Neural crest cell (in vitro differentiated cells): ENCODE measurements around the gene ENOSF1. TPM values are rescaled to one million over a fixed set of nuclear protein-coding genes. Genes with fewer than 3 reads are reported as not detected.

Source experiments
- DNase-seq: peaks from one replicate; pipeline ENCODE4 v3.0.0; 2021; ENCODE audit warnings: low read depth, mixed read lengths, low spot score
- H3K27ac Mint-ChIP-seq: one replicate; pipeline ENCODE4 v1.8.0; 2021; ENCODE audit warnings: mild to moderate bottlenecking, mixed read lengths; ENCODE audit not compliant: unreplicated experiment
- H3K27me3 Mint-ChIP-seq: 2 replicates; pipeline ENCODE4 v1.8.0; 2021; ENCODE audit warnings: low read depth, mild to moderate bottlenecking, mixed read lengths
- H3K36me3 Mint-ChIP-seq: 2 replicates; pipeline ENCODE4 v1.8.0; 2021; ENCODE audit warnings: low read depth, mild to moderate bottlenecking, mixed read lengths
- H3K4me1 Mint-ChIP-seq: 2 replicates; pipeline ENCODE4 v1.8.0; 2021; ENCODE audit warnings: mixed read lengths
- H3K4me3 Mint-ChIP-seq: one replicate; pipeline ENCODE4 v1.8.0; 2021; ENCODE audit warnings: mild to moderate bottlenecking, mixed read lengths
- H3K9me3 Mint-ChIP-seq: 2 replicates; pipeline ENCODE4 v1.8.0; 2021; ENCODE audit warnings: mixed read lengths
- total RNA-seq: library from RNA; stranded (reverse); gene quantifications from 2 replicates; pipeline ENCODE4 v1.2.1, GENCODE V29; 2021
- TF ChIP-seq, protein P1 (sequence below): fragments of 200-600 bp; sonication (generic); conservative IDR thresholded peaks from 2 replicates; pipeline ENCODE4 v1.5.0; 2021; ENCODE audit warnings: antibody characterized with exemption, mild to moderate bottlenecking

The ENOSF1 gene
- total RNA-seq, 1 donor from 2014 or later, result 78.6 TPM

DNA sequence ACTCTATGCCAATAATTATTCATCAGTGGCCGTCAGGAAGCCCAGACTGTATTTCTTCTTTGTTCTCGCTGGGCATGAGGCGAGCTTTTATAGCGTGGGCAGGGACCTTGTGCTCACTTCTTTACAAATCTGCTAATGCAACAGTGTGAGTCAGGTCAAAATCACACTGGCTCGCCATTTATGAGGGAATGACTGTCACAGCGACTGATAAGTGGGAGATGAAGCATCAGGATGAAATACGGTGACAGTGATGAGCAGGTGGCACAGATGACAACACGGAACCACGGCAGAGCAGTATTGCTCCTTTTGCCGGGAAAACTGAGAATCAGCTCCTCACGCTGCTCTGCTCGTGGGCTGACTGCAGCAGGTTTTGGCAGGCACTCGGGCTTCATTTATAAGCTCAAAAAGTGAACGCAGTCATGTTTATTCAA lies 34.5 kb downstream of the ENOSF1 start:
- TF ChIP-seq, protein P1, sequence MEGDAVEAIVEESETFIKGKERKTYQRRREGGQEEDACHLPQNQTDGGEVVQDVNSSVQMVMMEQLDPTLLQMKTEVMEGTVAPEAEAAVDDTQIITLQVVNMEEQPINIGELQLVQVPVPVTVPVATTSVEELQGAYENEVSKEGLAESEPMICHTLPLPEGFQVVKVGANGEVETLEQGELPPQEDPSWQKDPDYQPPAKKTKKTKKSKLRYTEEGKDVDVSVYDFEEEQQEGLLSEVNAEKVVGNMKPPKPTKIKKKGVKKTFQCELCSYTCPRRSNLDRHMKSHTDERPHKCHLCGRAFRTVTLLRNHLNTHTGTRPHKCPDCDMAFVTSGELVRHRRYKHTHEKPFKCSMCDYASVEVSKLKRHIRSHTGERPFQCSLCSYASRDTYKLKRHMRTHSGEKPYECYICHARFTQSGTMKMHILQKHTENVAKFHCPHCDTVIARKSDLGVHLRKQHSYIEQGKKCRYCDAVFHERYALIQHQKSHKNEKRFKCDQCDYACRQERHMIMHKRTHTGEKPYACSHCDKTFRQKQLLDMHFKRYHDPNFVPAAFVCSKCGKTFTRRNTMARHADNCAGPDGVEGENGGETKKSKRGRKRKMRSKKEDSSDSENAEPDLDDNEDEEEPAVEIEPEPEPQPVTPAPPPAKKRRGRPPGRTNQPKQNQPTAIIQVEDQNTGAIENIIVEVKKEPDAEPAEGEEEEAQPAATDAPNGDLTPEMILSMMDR, result no peak
- Mint-ChIP-seq H3K4me3 (peak overlapping the region; percentile 44), H3K36me3 (peaks cover 11% of the 10 kb centered on the region), H3K27me3 (no peaks in the 10 kb centered on the region), H3K9me3 (no peaks in the 10 kb centered on the region), H3K4me1 (no peaks in the 10 kb centered on the region), H3K27ac (no peak overlapping the region)
- no peak for DNase-seq

DNA sequence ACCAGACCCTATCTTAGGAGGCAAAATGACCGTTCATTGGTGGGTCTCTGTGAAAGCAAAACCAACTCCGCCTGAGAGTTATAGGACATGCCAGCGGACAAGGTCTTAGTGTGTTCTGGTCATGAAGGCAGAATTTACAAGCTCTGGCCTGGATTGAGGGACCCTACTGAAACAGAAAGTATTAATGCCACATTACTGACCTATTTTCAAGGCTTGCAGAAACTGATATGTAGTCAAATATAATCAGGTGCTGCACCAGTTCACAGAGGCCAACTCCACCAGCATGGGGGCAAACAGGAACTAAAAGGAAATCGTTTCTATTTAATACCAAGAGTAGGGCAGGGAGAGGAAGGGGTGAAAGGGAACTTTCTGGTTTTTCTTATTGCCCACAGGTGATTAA lies 35.3 kb downstream of the ENOSF1 start:
- peaks cover 17% of the 10 kb centered on the region for H3K36me3 Mint-ChIP-seq
- no peaks in the 10 kb centered on the region for H3K27me3 Mint-ChIP-seq
- no peaks in the 10 kb centered on the region for H3K4me1 Mint-ChIP-seq
- TF ChIP-seq, protein P1, result no peak
- no peak overlapping the region for H3K27ac Mint-ChIP-seq
- DNase-seq, result no peak
- no peaks in the 10 kb centered on the region for H3K9me3 Mint-ChIP-seq
- no peak overlapping the region for H3K4me3 Mint-ChIP-seq

DNA sequence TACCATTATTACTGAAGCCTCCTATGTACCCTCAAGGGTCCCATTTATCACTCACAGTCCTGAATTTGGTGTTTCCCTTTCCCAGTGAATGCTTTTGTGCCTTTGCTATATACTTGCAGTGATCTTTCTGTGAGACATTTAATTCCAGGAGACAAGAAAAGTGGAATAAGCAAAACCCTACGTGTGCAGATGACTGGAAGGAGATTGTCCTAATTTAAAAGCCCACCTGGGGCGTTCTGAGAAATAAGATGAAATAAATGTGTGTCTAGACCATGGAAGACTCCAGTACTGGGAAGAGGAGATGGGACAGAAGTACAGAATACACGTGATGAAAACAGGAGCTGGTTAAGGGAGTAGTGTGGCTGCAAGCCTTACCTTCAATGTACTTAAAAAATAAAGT lies 35.7 kb downstream of the ENOSF1 start:
- Mint-ChIP-seq H3K27ac (no peak overlapping the region), H3K9me3 (no peaks in the 10 kb centered on the region), H3K4me3 (no peak overlapping the region), H3K4me1 (no peaks in the 10 kb centered on the region), H3K27me3 (no peaks in the 10 kb centered on the region), H3K36me3 (peaks cover 14% of the 10 kb centered on the region)
- no peak for DNase-seq
- TF ChIP-seq, protein P1, result no peak

DNA sequence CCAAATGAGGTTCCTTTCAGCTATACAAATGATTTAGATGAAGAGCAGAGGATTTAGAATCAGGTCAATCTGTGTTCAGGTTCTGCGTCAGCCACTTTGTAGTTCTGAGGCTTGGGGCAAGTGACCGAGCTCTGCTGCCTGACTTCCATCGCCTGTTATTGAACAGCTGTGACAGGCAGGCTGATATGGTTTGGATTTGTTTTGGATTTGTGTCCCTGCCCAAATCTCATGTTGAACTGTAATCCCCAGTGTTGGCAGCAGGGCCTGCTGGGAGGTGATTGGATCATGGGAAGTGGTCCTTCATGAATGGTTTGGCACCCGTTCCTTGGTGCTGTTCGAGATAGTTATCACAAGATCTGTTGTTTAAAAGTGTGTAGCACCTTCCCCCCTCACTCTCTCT lies 36.4 kb downstream of the ENOSF1 start:
- Mint-ChIP-seq H3K36me3 (peaks cover 15% of the 10 kb centered on the region), H3K4me1 (no peaks in the 10 kb centered on the region), H3K4me3 (no peak overlapping the region), H3K9me3 (no peaks in the 10 kb centered on the region), H3K27me3 (no peaks in the 10 kb centered on the region), H3K27ac (no peak overlapping the region)
- DNase-seq, result no peak
- TF ChIP-seq, protein P1, result no peak

DNA sequence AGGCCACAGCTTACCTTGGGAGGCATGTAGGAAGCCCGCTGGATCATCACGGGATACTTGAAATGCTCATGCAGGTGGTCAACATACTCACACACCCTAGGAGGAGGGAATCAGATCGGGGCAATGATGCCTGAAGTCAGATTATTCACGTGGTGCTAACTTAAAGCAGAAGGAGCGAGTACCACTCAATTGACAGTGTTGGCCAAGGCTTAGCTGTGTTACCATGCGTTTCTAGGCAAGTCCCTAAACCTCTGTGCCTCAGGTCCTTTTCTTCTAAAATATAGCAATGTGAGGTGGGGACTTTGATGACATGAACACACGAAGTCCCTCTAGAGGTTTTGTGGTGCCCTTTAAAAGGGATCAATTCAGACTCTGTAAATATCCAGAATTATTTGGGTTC lies 37.1 kb downstream of the ENOSF1 start:
- DNase-seq, result no peak

More for the DNA sequence above, 37.1 kb downstream of the ENOSF1 start:
- Mint-ChIP-seq H3K27ac (peak overlapping the region; percentile 90), H3K36me3 (peaks cover 22% of the 10 kb centered on the region), H3K9me3 (no peaks in the 10 kb centered on the region), H3K4me1 (no peaks in the 10 kb centered on the region), H3K4me3 (no peak overlapping the region), H3K27me3 (no peaks in the 10 kb centered on the region)
- TF ChIP-seq, protein P1, result no peak
